ENCODE data around the gene ERICH6B. TPM values are rescaled to one million over a fixed set of nuclear protein-coding genes. Genes with fewer than 3 reads are reported as not detected.

ERICH6B gene
- total RNA-seq, 2 donors from 2014 or later, result not detected

DNA sequence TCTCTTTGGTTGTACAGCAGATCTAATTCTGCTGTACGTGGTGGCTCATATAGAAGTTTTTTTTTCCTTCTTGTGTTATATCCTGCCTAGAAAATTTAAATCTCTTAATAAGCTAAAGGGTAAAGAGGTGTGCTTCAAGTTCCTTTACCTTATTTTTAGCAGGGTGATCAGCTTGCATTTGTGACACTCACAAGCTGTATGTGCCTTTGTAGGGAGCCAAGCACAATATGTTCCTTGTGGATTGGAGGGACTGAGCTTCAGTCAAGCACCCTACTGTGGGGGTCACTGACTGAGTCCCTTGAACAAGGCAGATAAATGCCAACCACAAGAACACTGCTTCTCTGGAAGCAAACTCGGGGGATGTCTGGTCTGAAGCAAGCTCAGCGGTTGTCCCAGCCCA, 12.6 kb upstream of the ERICH6B start:
- peaks cover 0 to 3% of the 10 kb centered on the region in 2 donors for H3K27me3 ChIP-seq
- no peak overlapping the region for H3K4me3 ChIP-seq
- WGBS, 2 donors, result 57 to 78% methylated on average over 1 to 3 of the region's 3 CpGs
- H3K27ac ChIP-seq, result no peak overlapping the region
- H3K36me3 ChIP-seq (replicated peaks in 1 of 2; ENCODE audit: insufficient read depth in 1 of 2, low read depth in 2 of 2), result no peaks in the 10 kb centered on the region
- no peak for DNase-seq
- no peak for ATAC-seq
- TF ChIP-seq CTCF (IDR thresholded peaks at IDR 0.05), result no peak
- no peak for TF ChIP-seq POLR2A (IDR thresholded peaks at IDR 0.05)
- no peaks in the 10 kb centered on the region for H3K9me3 ChIP-seq
- no peaks in the 10 kb centered on the region for H3K4me1 ChIP-seq
- intact Hi-C loops (cut with DNase I), result no loop called here

DNA sequence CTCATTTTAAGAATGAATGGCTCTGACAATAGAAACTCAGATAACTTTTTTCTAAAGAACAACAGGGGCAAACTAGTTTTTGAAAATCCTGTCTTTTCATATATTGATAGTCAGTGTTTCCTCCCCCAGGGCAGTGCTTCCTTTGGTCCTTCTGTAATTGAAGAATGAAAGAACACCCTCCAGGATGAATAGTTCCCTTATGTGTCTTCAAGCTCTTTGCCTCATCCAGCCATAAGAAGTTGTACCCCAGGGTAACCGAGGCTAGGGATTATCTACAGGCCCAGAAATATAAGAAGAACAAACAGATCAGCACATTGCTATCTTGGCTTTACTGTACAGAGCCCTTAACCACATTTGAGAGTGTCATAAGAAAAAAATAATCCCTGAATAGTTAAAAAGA, 12.1 kb upstream of the ERICH6B start:
- TF ChIP-seq CTCF (IDR thresholded peaks at IDR 0.05) (no peak), POLR2A (IDR thresholded peaks at IDR 0.05) (no peak)
- 50 to 57% methylated on average over 1 of the region's 1 CpG for WGBS, 2 donors
- intact Hi-C loops (cut with DNase I), result no loop called here
- no peaks in the 10 kb centered on the region for H3K4me1 ChIP-seq
- H3K27ac ChIP-seq, result no peak overlapping the region
- DNase-seq (no peak), ATAC-seq (no peak)
- H3K9me3 ChIP-seq, result no peaks in the 10 kb centered on the region
- no peak overlapping the region for H3K4me3 ChIP-seq
- no peaks in the 10 kb centered on the region for H3K36me3 ChIP-seq (replicated peaks in 1 of 2; ENCODE audit: insufficient read depth in 1 of 2, low read depth in 2 of 2)
- peaks cover 0 to 5% of the 10 kb centered on the region in 2 donors for H3K27me3 ChIP-seq

GRCh38 chr13:45626731-45627374, 11.3 kb upstream of the ERICH6B start:
- H3K27me3 ChIP-seq, result peaks cover 0 to 9% of the 10 kb centered on the region in 2 donors
- no peak for TF ChIP-seq CTCF (IDR thresholded peaks at IDR 0.05)
- TF ChIP-seq POLR2A (IDR thresholded peaks at IDR 0.05), result no peak
- WGBS, 2 donors, result 44 to 51% methylated on average over 4 of the region's 4 CpGs
- no peak overlapping the region for H3K27ac ChIP-seq
- no peaks in the 10 kb centered on the region for H3K36me3 ChIP-seq (replicated peaks in 1 of 2; ENCODE audit: insufficient read depth in 1 of 2, low read depth in 2 of 2)
- intact Hi-C loops (cut with DNase I), result no loop called here
- ATAC-seq (no peak), DNase-seq (no peak)
- H3K9me3 ChIP-seq, result no peaks in the 10 kb centered on the region
- no peak overlapping the region for H3K4me3 ChIP-seq
- H3K4me1 ChIP-seq, result no peaks in the 10 kb centered on the region

DNA sequence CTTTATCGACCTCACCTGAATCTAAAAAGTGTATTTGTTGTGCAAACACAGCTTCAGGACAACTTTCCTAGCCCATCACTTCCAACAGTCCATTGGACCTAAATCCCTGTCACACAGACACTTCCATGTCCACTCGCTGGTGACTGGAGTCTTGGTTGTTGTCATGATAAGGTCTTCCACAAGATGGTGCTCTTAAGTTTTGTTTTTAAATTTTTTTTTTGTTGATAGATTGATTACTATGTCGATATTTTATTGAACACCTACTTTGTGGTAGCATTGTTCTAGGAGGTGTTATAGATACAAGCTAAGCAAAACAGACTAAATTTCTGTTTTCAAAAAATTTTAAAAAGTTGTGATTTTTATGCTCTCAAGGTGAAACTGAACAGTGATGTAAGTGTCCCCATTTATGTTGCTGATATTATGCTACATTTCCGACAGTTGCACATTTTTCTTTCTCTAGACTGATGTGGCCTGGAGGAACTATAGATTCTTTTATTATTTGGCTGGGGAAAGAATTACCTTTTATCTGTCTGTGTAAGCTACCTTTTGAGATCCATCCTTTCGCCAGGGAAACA, 8.1 kb upstream of the ERICH6B start:
- no peak overlapping the region for H3K4me3 ChIP-seq
- H3K27me3 ChIP-seq, result peaks cover 0 to 9% of the 10 kb centered on the region in 2 donors
- ATAC-seq (no peak), DNase-seq (no peak)
- H3K27ac ChIP-seq, result no peak overlapping the region
- no peaks in the 10 kb centered on the region for H3K9me3 ChIP-seq
- TF ChIP-seq CTCF (IDR thresholded peaks at IDR 0.05), result peak in 6 of 7 experiments; percentile 26 to 57 (median 34)
- TF ChIP-seq POLR2A (IDR thresholded peaks at IDR 0.05), result no peak
- intact Hi-C loops (cut with DNase I), result no loop called here
- H3K4me1 ChIP-seq, result no peaks in the 10 kb centered on the region
- no peaks in the 10 kb centered on the region for H3K36me3 ChIP-seq (replicated peaks in 1 of 2; ENCODE audit: insufficient read depth in 1 of 2, low read depth in 2 of 2)
- WGBS, 2 donors, result 32 to 33% methylated on average over 5 of the region's 5 CpGs

DNA sequence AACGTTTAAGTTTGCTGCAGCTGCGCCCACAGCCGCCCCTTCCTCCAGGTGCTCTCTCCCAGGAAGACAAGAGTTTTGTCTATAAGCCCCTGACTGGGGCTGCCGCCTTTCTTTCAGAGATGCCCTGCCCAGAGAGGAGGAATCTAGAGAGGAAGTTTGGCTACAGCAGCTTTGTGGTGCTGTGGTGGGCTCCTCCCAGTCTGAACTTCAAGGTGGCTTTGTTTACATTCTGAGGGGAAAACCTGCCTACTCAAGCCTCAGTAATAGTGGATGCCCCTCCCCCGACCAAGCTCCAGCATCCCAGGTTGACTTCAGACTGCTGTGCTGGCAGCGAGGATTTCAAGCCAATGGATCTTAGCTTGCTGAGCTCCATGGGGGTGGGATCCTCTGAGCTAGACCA, 6.4 kb upstream of the ERICH6B start:
- intact Hi-C loops (cut with DNase I), result no loop called here
- Histone ChIP-seq H3K4me3 (no peak overlapping the region), H3K27ac (no peak overlapping the region), H3K36me3 (replicated peaks in 1 of 2; ENCODE audit: insufficient read depth in 1 of 2, low read depth in 2 of 2) (no peaks in the 10 kb centered on the region), H3K9me3 (no peaks in the 10 kb centered on the region), H3K4me1 (no peaks in the 10 kb centered on the region), H3K27me3 (peaks cover 0 to 9% of the 10 kb centered on the region in 2 donors)
- DNase-seq, result no peak
- no peak for ATAC-seq
- TF ChIP-seq CTCF (IDR thresholded peaks at IDR 0.05), result no peak
- no peak for TF ChIP-seq POLR2A (IDR thresholded peaks at IDR 0.05)
- 20 to 22% methylated on average over 6 of the region's 6 CpGs for WGBS, 2 donors
